NCI-H345 treated with DMSO at 0.1 percent for 48 hours (cell line): ENCODE results near the gene NES.
"Not testable (repeated sequence)": the region's sequence is repeated elsewhere in the genome, so short reads cannot be mapped to it uniquely, and the experiment has no call there.

Experiments
- DNase-seq: peaks from one replicate; lab custom pipeline; 2025; ENCODE audit not compliant: unreplicated experiment; lab: John Stamatoyannopoulos, UW

NES gene

DNA sequence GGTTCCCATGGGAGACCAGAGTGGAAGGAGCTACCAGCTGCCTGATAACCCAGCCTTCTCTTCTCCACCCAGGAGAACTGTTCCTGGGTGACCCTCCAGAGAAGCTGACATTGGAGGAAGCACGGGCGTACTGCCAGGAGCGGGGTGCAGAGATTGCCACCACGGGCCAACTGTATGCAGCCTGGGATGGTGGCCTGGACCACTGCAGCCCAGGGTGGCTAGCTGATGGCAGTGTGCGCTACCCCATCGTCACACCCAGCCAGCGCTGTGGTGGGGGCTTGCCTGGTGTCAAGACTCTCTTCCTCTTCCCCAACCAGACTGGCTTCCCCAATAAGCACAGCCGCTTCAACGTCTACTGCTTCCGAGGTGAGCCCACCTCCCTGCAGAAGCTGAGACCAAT lies 28.7 kb downstream of the NES start:
- no peak for DNase-seq

DNA sequence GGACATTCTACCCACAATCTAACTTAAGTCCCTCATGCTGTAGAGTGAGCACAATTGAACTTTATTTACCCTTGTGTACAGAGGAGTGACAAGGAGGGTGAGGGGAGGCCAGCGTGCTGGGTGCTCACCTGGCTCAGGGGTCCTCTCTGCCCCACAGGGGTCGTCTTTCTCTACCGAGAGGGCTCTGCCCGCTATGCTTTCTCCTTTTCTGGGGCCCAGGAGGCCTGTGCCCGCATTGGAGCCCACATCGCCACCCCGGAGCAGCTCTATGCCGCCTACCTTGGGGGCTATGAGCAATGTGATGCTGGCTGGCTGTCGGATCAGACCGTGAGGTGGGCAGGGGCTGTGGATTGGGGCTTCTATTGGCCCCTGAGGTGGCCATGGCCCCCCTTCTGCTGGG lies 29.9 kb downstream of the NES start:
- no peak for DNase-seq

DNA sequence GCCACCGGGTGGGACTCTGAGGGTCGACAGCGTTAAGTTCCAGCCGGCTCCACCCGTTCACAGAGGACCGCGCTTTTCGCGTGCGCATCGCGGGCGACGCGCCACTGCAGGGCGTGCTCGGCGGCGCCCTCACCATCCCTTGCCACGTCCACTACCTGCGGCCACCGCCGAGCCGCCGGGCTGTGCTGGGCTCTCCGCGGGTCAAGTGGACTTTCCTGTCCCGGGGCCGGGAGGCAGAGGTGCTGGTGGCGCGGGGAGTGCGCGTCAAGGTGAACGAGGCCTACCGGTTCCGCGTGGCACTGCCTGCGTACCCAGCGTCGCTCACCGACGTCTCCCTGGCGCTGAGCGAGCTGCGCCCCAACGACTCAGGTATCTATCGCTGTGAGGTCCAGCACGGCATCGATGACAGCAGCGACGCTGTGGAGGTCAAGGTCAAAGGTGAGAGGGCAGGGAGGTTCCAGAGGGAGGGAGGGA lies 30.4 kb downstream of the NES start:
- no peak for DNase-seq

DNA sequence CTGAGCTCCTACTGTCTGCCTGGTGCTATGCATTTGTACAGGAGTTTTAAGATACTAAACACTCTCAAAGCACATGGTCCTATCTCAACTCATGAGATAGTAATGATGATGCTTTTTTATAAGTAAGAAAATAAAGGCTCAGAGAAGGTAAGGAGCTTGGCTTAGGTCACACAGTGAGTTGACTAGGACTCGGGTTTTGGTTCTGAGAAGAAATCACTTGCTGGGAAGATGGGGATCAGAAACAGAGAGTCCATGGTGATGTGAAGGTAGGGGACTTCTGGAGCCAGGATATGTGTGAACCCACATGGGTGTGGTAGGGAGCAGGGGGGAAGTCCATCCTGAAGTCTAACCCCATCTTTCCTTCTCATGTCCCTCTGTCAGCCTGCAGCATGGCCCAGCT lies 31.5 kb downstream of the NES start:
- DNase-seq, result no peak

DNA sequence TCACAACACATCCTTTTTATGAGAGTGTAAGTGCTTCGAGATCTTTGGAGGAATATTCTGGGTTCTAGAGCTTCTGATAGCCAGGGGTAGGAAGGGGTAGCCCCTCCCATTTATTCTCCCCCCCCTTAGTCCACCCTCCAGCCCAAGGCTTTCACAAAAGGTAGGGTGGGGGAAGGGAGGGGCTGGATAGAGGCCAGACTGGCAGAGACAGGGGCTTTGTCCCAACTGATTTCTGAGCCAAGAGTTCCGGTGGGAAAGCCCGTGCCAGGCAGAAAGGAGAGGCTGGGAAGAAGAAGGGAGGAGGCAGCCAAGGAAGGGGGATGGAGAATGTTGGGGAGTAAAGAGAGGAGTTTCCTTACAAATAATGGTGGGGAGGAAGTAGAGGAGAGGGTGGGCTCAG lies 32.2 kb downstream of the NES start:
- no peak for DNase-seq

DNA sequence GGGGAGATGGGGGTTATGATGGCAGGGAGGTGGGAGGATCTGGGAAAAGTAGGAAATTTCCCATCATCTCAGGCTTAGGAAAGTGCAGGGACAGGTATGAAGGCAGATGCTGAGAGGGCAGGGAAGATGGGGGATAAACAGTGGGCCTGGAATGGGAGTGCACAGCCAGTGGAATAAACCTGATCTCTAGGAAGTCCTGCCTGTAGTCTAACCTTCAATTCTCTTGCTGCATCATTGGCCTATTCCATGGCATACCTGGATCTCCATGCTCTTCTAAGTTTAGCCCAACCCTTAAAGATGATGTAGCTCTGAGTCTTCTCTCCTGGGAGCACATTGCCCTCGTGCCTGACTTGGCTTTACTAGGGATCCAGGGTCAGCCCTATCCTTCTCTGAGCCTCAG lies 32.6 kb downstream of the NES start:
- DNase-seq, result no peak

DNA sequence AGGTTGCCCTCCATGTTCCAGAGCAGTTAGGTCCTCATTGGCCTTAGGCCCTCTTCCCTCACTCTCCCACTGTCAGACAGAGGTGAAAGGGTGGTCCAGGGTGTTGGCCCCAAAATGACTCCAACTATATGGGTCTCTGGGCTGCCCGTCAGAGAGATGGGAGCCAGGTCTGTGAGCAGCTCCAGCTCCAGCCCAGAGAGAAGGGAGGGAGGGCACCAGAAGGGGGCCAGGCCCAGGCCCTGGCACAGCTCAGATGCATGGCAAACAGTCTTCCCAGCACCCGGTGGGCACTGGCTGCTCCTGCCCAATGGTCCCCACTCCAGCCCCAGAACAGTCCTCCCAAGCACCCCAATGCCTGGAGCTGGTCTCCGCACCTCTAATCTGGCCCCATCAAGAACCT lies 33.1 kb downstream of the NES start:
- no peak for DNase-seq

DNA sequence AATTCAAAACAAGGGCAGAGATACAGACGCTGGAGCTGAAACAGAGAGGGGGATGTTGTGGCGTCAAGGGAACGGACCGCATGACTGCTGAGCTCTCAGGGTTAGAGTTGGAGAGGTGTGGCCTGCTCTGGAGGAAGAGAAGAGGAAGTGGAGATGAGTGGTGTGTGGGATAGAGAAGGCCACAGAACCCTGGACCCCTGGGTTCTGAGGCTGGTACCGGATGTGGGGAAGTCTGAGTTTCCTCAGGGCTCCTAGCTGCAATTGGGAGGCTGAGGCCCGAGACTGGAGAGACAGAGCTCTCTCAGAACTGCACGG lies 33.5 kb downstream of the NES start:
- DNase-seq, result no peak

DNA sequence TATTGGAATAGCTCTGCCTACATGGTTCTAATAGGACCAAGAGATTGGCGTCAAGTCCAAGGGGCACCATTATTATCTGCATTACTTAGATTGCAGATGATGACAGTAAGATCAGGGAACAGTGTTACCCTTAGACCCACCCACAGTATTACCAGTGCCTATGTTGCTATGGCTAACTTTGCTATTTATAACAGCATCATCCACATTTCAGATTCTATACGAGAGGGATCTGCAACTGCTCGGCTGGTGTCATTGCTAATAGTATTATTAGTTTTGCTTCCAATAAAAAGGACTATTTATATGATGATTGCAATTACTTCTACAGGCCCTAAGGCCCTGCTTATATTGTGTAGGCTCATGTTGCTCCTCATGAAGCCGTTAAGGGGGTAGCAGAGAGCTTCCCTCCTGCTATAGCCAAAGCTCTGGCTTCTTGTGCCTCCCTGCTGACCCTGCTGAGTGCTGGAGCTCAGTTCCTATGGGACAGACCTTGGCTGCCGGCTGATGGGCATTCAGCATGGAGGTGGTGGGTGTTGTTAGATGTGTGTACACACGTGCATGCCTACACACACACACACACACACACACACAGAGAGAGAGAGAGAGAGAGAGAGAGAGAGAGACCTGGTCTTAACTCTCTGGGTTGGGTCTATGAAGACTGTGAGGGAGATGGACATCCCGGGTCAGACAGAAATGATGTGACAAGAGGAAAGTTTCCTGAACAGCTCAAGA lies 34.0 kb downstream of the NES start:
- DNase-seq, result no peak

DNA sequence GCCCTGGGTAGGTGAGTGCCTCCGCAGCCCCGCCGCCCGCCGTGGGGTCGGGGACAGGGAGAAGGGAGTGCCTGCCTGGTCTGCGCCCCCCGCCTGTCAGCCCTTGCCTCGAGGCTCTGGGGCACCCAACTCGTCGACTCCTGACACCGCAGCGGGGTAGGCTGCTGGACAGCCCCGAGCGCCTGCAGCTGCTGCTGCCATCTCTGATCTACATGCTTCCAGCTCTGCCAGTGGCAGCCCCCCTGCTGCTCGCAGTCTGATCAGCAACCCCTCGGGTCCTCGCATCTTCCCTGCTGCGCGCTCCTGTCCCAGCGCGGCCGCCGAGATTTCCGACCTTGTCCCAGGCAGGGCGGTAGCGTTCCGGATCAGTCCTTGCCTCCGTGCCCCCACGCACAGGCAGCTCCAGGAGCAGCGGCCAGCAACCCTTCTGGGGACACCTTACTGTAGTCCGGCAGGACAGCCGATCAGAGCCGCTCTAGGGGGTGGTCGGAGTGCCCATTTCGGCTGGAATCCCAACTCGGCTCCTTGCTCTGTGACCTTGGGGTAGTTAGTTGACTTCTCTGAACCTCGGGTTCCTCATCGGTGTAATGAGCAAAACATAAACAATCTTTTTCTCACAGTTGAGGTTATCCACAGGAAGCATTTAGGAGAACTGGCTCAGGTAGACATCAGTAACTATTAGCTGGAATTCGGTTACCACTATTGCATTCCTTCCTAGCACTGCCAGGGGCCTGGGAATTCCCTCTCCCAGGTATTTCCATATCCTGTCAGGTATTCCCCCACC lies 34.8 kb downstream of the NES start:
- no peak for DNase-seq

DNA sequence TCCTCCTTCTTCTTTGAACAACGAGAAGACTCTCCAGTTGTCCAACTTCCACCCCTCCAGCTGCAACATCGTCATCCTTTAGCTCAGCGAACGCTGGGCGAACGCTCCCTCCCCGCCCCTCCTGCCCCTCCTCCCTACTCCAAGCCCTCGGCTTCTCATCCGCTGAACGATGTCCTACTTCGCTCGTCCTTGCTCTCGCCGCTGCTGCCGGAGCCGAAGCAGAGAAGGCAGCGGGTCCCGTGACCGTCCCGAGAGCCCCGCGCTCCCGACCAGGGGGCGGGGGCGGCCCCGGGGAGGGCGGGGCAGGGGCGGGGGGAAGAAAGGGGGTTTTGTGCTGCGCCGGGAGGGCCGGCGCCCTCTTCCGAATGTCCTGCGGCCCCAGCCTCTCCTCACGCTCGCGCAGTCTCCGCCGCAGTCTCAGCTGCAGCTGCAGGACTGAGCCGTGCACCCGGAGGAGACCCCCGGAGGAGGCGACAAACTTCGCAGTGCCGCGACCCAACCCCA lies 35.4 kb downstream of the NES start, which contains the start of gene BCAN:
TSS of gene BCAN (plus strand) at position 357 of the 504 bp plus-strand sequence. CDS start 3,938 bp downstream, outside the sequence.
- no peak for DNase-seq

DNA sequence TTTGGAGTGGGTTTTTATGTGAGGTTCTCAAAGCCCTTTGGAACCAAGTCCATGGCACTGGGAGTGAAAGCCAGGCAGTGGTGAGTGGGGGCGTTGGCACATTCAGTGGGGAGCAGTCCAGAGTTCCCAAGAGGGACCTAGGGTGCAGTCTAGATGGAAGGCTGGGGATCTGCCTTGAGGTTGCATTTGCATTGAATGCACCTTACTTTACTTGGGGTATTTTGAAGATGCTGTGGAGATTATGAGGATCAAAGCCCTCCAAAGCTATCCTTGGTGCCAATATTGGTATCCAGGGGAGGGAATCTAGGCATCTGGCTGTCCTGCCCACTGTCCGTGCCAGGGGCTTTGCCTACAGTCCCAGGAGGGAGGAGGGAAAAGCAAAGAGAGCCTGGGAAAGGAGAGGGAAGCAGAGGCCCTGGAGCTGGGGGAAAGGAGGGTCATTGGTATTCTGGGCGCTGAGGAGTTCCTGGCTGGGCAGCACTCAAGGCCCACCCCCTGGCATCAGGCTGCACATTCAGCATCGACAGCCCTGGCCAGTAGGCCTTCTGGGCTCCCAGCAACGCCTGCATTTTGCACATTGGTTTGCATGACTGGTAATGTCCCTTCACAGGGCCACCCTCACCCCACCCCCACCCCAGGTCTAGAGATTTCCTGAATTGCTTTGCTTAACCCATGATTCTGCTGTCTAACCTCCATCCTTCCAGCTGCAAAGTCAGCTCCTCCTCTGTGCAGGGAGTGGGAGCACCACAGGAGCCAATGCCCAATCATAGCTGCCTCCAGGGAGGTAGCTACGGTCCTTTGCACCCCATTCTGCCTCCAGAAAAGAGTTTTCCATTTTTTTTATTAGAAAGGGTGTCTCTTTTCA lies 36.1 kb downstream of the NES start:
- DNase-seq, result no peak

DNA sequence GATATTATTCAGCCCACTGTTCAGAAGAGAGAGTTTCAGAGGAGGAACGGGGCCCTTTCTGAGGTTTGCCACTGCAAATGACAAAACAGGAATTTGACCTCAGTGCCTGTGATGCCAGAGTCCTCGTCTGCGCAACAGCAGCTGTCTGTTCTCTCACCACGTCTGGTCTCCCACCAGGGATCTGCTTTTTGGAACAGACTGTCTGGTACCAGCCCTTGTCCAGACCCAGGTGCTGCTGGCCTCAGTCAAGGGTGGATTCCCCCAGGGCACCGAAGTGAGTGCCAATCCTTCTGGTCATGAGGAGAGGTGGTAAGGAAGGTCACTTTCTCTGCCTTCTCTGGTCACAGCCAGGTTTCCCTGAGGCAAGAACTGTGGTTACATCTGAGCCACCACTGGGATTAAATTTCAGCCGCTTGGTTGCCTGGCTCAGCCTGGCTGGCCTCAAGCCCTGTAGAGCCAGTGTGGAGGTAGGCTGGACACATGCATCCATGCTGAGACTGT lies 37.6 kb downstream of the NES start:
- no peak for DNase-seq

DNA sequence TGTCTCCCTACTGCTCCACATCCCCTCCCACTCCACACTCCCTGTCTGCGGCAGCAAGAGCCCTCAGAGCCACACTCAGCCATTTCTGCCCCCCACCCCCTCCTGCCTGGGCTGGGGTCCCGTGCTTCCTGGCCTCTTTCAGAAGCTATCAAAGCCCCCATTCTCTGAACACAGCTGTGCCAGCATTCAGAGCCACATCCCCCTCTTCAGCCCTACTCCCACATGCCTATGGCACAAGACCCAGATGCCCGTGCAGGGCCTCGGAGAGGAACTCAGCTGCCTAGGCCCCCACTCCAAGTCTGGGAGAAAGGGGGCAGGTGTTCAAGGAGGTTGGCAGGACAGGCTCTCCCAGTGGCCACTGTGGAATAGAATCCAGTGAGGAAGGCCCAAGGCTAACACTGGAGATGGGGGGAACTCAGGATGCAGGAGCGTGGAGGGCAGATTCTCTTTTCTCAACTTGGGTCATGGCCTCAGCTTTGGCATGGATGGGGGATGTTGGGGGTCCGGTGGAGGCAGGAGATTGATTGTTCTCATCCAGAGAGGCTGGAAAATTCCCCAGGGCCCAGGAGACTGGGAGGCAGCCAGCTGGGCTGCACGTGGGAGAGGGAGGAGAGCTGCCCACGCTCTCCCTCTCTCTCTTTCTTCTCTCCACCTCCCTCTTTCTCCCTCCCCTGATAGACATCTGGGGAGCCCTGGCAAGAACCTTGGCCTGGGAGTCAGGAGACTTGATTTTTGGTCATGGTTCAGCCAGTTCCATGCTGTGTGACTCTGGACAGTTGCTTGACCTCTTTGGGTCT lies 38.8 kb downstream of the NES start:
- DNase-seq, result no peak

DNA sequence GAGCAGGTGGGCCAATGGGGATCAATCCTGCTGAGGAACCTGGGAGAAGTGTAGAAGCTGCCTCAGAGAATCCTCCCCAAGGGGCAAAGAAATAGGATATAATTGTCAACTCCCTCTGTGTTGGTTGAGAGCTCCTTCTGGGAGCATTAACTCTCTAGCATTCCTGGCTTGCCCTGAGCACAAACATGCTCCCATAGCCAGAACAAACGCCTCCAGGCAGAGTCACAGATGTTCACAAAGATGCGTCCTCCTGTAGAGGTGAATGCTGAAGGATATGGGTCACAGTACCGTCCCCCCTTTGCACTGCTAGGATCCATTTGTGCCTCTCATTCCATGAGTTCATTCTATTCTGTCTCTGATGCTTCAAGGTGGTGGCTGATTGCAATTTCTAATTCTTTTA lies 44.9 kb downstream of the NES start:
- DNase-seq, result no peak

DNA sequence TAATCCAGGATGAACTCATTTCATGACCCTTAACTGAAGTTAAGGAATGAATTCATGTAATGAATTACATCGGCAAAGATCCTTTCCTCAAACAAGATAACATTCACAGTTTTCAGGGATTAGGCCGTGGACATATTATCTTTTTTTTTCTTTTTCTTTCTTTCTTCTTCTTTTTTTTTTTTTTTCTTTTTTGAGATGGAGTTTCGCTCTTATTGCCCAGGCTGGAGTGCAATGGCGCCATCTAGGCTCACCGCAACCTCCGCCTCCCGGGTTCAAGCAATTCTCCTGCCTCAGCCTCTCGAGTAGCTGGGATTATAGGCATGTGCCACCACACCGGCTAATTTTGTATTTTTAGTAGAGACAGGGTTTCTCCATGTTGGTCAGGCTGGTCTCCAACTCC lies 46.1 kb downstream of the NES start:
- DNase-seq, result not testable (repeated sequence)

DNA sequence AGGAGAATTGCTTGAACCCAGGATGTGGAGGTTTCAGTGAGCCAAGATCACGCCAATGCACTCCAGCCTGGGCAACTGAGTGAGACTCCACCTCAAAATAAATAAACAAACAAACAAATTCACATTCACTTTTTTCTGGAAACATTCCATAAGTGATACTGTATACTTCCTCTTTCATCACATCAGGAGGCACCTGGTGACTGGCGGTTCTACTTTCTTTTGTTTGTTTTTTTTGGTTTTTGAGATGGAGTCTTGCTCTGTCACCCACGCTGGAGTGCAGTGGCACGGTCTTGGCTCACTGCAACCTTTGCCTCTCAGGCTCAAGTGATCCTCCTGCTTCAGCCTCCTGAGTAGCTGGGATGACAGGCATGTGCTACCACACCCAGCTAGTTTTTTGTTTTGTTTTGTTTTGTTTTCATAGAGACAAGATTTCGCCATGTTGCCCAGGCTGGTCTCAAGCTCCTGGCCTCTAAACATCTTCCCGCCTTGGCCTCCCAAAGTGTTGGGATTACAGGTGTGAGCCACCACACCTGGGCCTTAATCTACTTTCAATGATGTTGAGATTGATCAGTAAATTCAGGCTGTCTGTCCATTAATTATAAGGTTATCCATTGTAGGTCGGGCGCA lies 47.3 kb downstream of the NES start:
- no peak for DNase-seq

DNA sequence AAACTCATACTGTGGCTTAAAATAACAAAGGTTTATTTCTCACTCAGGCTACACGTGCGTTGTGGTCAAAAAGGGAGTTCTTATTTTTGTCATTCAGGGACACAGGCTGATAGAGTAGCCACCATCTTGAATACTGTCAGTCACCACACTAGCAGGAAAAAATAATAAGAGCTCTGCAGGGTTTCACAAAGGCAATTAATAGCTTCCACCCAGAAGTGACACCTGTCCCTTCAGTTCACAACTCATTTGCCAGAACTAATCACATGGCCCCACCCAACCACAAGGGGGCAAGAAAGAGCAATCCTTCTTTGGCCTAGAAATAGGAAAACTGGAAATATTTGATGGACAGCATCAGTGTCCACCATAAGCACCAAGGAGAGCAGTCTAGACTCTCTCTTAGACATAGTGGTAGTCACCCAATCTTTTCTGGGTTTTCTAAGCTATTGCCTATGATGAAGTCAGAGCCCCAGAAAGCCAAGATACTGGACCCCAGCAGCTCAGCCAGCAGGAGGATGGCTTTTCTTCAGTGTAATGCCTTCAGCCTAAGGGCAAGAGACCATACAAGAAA lies 49.8 kb downstream of the NES start:
- DNase-seq, result no peak

DNA sequence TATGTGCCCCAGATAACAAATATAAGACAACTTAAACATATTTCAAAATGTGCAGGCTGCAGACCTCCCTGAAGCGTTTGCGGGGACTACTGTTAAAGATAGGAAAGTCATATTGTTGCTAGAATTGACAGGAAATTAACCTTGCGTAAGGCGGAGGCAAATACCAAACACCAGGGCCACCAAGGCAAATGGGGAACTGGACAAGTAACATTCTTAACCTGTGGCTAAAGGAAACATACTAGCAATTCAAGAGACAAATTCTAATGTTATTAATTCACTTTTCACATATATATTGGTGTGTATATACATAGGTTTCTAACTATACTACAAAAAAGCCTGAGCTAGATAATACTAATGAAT lies 51.1 kb downstream of the NES start:
- no peak for DNase-seq
